GM12878 (cell line): ENCODE results near the gene ITGA3. TPM values are rescaled to one million over a fixed set of nuclear protein-coding genes. Genes with fewer than 3 reads are reported as not detected.

Experiments
- ATAC-seq: fragments of 200-7000 bp; cut with Tn5 transposase; 3 replicates; pipeline ENCODE4 v1.9.1; 2020; ENCODE audit warnings: mild to moderate bottlenecking, moderate library complexity
- BruUV-seq: library from RNA; stranded (reverse); fragments of 400-500 nt; replicated peaks from 2 replicates; lab custom pipeline; 2021; lab: Mats Ljungman, UMichigan
- CTCF ChIA-PET: fragments of 300-600 bp; sonication (Branson Sonifier 250); formaldehyde crosslinking; extraction: SDS; loops from one replicate; lab custom pipeline; 2021; ENCODE audit warnings: inconsistent platforms; lab: Yijun Ruan, JAX
- POLR2A ChIA-PET: fragments of 350-600 bp; formaldehyde crosslinking; extraction: SDS; loops from one replicate; lab custom pipeline; 2021; ENCODE audit warnings: inconsistent platforms; lab: Charles Lee
- RAD21 ChIA-PET: fragments of 300-600 bp; sonication (Branson Sonifier 250); formaldehyde crosslinking; loops from one replicate; lab custom pipeline; 2023; ENCODE audit warnings: antibody characterized with exemption; ENCODE audit not compliant: unreplicated experiment; lab: Charles Lee
- SMC1A ChIA-PET: fragments of 300-600 bp; sonication (Branson Sonifier 250); formaldehyde crosslinking; loops from one replicate; lab custom pipeline; 2023; ENCODE audit not compliant: unreplicated experiment, uncharacterized antibody; lab: Charles Lee
- DNase-seq: peaks from one replicate; pipeline ENCODE4 v3.0.0-alpha.2; 2011; ENCODE audit warnings: low read depth, low spot score
- FAIRE-seq: peaks from 3 replicates; lab custom pipeline; 2011; peaks lifted over from hg19 to GRCh38; lab: Jason Lieb, UNC
- H2AFZ ChIP-seq: 2 replicates; pipeline ENCODE4 v1.6.0; 2011; ENCODE audit warnings: low read depth, low read length, control low read depth; ENCODE audit not compliant: control insufficient read depth
- H3K27ac ChIP-seq: 2 replicates; pipeline ENCODE4 v1.5.1; 2011; ENCODE audit warnings: control low read depth; ENCODE audit not compliant: control insufficient read depth, insufficient read depth
- H3K27me3 ChIP-seq, 2 experiments: replicated peaks in 1 of 2; 2 replicates each; pipeline versions ENCODE4 v1.6.0 to v1.6.1; 2011; ENCODE audit warnings: low read length in 1 of 2; ENCODE audit not compliant: control insufficient read depth in 2 of 2, insufficient read depth in 2 of 2
- H3K36me3 ChIP-seq, 2 experiments: 2 replicates each; pipeline ENCODE4 v1.5.1; 2011; ENCODE audit warnings: low read length in 1 of 2; ENCODE audit not compliant: control insufficient read depth in 2 of 2, insufficient read depth in 2 of 2
- H3K4me1 ChIP-seq: 2 replicates; pipeline ENCODE4 v1.6.1; 2011; ENCODE audit warnings: mild to moderate bottlenecking, low read length, moderate library complexity, mixed read lengths; ENCODE audit not compliant: control insufficient read depth, insufficient read depth
- H3K4me2 ChIP-seq: 2 replicates; pipeline ENCODE4 v1.6.0; 2011; ENCODE audit warnings: control low read depth; ENCODE audit not compliant: control insufficient read depth, insufficient read depth
- H3K4me3 ChIP-seq: fragments of 200-600 bp; sonication (generic); 2 replicates; pipeline ENCODE4 v1.5.1; 2016
- H3K79me2 ChIP-seq: 2 replicates; pipeline ENCODE4 v1.6.0; 2011; ENCODE audit warnings: low read length; ENCODE audit not compliant: control insufficient read depth, insufficient read depth
- H3K9ac ChIP-seq: 2 replicates; pipeline ENCODE4 v1.8.0; 2011; ENCODE audit warnings: low read length, control low read depth, mixed read lengths; ENCODE audit not compliant: control insufficient read depth, insufficient read depth
- H3K9me3 ChIP-seq: replicated peaks from 3 replicates; pipeline ENCODE4 v1.5.1; 2011; ENCODE audit warnings: mild to moderate bottlenecking, low read length; ENCODE audit not compliant: control insufficient read depth, insufficient read depth
- H4K20me1 ChIP-seq: 2 replicates; pipeline ENCODE4 v1.6.0; 2011; ENCODE audit not compliant: control insufficient read depth, insufficient read depth
- CBFB ChIP-seq: IDR thresholded peaks from 2 replicates; pipeline ENCODE4 v1.6.1; 2016; ENCODE audit warnings: antibody characterized with exemption, low read depth
- EGR1 ChIP-seq, 2 experiments: IDR thresholded peaks; 1 replicate in 1 of 2; 2 replicates in 1 of 2; pipeline ENCODE4 v1.6.1; 2011 to 2012; ENCODE audit warnings: low read depth in 2 of 2, low read length in 2 of 2, borderline replicate concordance in 1 of 2, mild to moderate bottlenecking in 1 of 2, moderate library complexity in 1 of 2
- IKZF1 ChIP-seq: fragments of 450-650 bp; conservative IDR thresholded peaks from 2 replicates; pipeline ENCODE4 v1.6.1; 2017; ENCODE audit warnings: antibody characterized with exemption, mild to moderate bottlenecking
- PML ChIP-seq: IDR thresholded peaks from 2 replicates; pipeline ENCODE4 v1.6.1; 2012; ENCODE audit warnings: low read length, inconsistent platforms
- RAD51 ChIP-seq: fragments of 450-650 bp; IDR thresholded peaks from 2 replicates; pipeline ENCODE4 v1.6.1; 2016; ENCODE audit warnings: moderate library complexity, mild to moderate bottlenecking, inconsistent platforms
- WGBS: methylation state at CpG from one replicate; pipeline ENCODE4 v1.1.6; 2016; ENCODE audit warnings: low lambda C conversion rate; ENCODE audit not compliant: insufficient replicate concordance, insufficient coverage; ENCODE audit errors: missing lambda C conversion rate; 5-methylcytosine and 5-hydroxymethylcytosine counted together
- in situ Hi-C: fragments of 300-500 bp; cut with MboI; formaldehyde crosslinking; loops from 9 replicates; pipeline ENCODE4 v1.14.3; 2018; ENCODE audit warnings: mixed read lengths
- intact Hi-C: fragments of 100-400 bp; cut with micrococcal nuclease; formaldehyde crosslinking; loops from one replicate; pipeline ENCODE4 v1.14.2; 2022; ENCODE audit not compliant: unreplicated experiment
- polyA plus RNA-seq, 11 experiments: library from polyadenylated mRNA; depleted of rRNA in 4 of 11; unstranded in 6 of 11; stranded (reverse) in 5 of 11; fragments of >200 nt; fragmentation: Nextera tagmentation in 4 of 11; fragmentation: Illumina TruSeq in 1 of 11; extraction: Ambion mirVana in 4 of 11; extraction: Trizol in 1 of 11; gene quantifications; 1 replicate in 1 of 11; 2 replicates in 10 of 11; pipeline versions ENCODE4 v1.2.1 to v1.2.3, GENCODE V29; 2011 to 2016; ENCODE audit warnings: inconsistent platforms in 2 of 11, missing spikeins in 2 of 11, low read depth in 1 of 11
- total RNA-seq, 4 experiments: library from RNA; depleted of rRNA in 3 of 4; stranded (reverse); fragments of >200 nt in 3 of 4; fragmentation: Illumina TruSeq in 1 of 4; extraction: Trizol in 1 of 4; gene quantifications; 2 replicates each; pipeline versions ENCODE4 v1.2.1 to v1.2.3, GENCODE V29; 2013 to 2021
- TF ChIP-seq, protein P1 (sequence below): fragments of 450-650 bp; conservative IDR thresholded peaks from 2 replicates; pipeline ENCODE4 v1.6.1; 2017; ENCODE audit warnings: mild to moderate bottlenecking, moderate library complexity

The ITGA3 gene
- total and polyA plus RNA-seq, 10 of the 15 experiments (the other 5 are each of a cell fraction or from before 2014, with no cell fraction given): 0.29 to 13.4 (median 6.6) TPM

DNA sequence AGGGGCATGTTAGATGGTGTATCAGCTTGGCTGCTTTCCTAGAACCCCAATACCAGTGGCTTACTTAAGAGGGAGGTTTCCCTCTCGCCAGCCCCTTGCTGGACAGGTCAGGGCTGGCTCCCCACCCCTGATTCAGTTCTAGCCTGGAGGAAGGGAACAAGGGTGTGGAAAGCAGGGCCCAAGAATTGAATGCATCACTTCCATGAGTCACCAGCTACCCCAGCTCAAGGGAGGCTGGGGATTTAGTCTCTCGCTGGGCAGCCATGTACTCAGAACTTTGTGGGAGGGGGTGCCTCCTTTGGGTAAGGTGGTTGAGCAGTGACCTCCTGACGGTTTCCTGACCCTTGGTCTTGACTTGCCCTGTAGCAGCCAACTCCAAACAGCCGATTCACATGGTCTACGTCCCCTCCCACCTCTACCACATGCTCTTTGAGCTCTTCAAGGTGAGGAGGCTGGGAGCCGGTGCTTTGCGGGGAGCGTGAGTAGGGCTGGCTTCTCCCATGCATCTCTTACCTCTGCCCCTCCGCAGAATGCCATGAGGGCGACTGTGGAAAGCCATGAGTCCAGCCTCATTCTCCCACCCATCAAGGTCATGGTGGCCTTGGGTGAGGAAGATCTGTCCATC, 52.0 kb downstream of the ITGA3 start:
- H3K4me3 ChIP-seq: no peak overlapping the region
- no peak overlapping the region for H3K9ac ChIP-seq
- FAIRE-seq (no peak), ATAC-seq (no peak), DNase-seq (no peak)
- SMC1A ChIA-PET: no interaction called here
- no TSS peak for BruUV-seq
- no peak overlapping the region for H3K4me2 ChIP-seq
- no peaks in the 10 kb centered on the region; a peak in 2 of 4 replicates for H3K36me3 ChIP-seq
- no peaks in the 10 kb centered on the region for H4K20me1 ChIP-seq
- H3K79me2 ChIP-seq: no peaks in the 10 kb centered on the region
- WGBS: 58% methylated on average over 10 of the region's 10 CpGs
- no peaks in the 10 kb centered on the region for H3K4me1 ChIP-seq
- RAD21 ChIA-PET: interaction anchor here (1.0 kb wide), 1 partner anchor 20 kb away, joined by 3 read pairs; no protein-coding TSS in a partner anchor
- no peaks in the 10 kb centered on the region for H3K27me3 ChIP-seq
- POLR2A ChIA-PET: no interaction called here
- no peak overlapping the region for H3K27ac ChIP-seq
- intact Hi-C loops (no loop called here), in situ Hi-C loops (no loop called here)
- TF ChIP-seq, protein P1, sequence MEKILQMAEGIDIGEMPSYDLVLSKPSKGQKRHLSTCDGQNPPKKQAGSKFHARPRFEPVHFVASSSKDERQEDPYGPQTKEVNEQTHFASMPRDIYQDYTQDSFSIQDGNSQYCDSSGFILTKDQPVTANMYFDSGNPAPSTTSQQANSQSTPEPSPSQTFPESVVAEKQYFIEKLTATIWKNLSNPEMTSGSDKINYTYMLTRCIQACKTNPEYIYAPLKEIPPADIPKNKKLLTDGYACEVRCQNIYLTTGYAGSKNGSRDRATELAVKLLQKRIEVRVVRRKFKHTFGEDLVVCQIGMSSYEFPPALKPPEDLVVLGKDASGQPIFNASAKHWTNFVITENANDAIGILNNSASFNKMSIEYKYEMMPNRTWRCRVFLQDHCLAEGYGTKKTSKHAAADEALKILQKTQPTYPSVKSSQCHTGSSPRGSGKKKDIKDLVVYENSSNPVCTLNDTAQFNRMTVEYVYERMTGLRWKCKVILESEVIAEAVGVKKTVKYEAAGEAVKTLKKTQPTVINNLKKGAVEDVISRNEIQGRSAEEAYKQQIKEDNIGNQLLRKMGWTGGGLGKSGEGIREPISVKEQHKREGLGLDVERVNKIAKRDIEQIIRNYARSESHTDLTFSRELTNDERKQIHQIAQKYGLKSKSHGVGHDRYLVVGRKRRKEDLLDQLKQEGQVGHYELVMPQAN: no peak
- no peak for TF ChIP-seq CBFB
- TF ChIP-seq RAD51: no peak
- TF ChIP-seq IKZF1: no peak
- TF ChIP-seq PML: no peak
- no peak for TF ChIP-seq EGR1 (IDR thresholded peaks at IDR 0.05; ENCODE audit: borderline replicate concordance in 1 of 2, low read depth in 2 of 2, low read length in 2 of 2)
- CTCF ChIA-PET: interaction anchor here (1.8 to 2.0 kb wide), 2 partner anchors 14 to 21 kb away, joined by 6 to 11 read pairs; no protein-coding TSS in a partner anchor
- no peaks in the 10 kb centered on the region for H3K9me3 ChIP-seq
- H2AFZ ChIP-seq: no peak overlapping the region
